Panc1 (cell line): ENCODE measurements around the gene SYT8.

Experiments used
- CTCF ChIP-seq: fragments of 450-650 bp; IDR thresholded peaks from 2 replicates; pipeline ENCODE4 v1.5.1; 2017; ENCODE audit warnings: mild to moderate bottlenecking
- POLR2AphosphoS5 ChIP-seq: IDR thresholded peaks from 2 replicates; pipeline ENCODE4 v1.6.1; 2012; ENCODE audit warnings: mild to moderate bottlenecking, low read depth, low read length, moderate library complexity
- REST ChIP-seq, 2 experiments: IDR thresholded peaks; 2 replicates each; pipeline ENCODE4 v1.6.1; 2011 to 2012; ENCODE audit warnings: low read depth in 2 of 2, control low read depth in 1 of 2, low read length in 1 of 2, mild to moderate bottlenecking in 1 of 2, moderate library complexity in 1 of 2; ENCODE audit not compliant: insufficient read depth in 1 of 2
- SIN3A ChIP-seq: IDR thresholded peaks from 2 replicates; pipeline ENCODE4 v1.6.1; 2012; ENCODE audit warnings: low read depth, mild to moderate bottlenecking, low read length, moderate library complexity, borderline replicate concordance; ENCODE audit not compliant: insufficient read depth
- TCF7L2 ChIP-seq: IDR thresholded peaks from 2 replicates; pipeline ENCODE4 v1.6.1; 2011; ENCODE audit warnings: mild to moderate bottlenecking, low read depth, low read length, inconsistent platforms

- TF ChIP-seq CTCF (no peak), POLR2AphosphoS5 (no peak), TCF7L2 (no peak), SIN3A (no peak), REST (IDR thresholded peaks at IDR 0.05; ENCODE audit: insufficient read depth in 1 of 2, low read depth in 2 of 2, low read length in 1 of 2) (no peak)
Observed at GRCh38 chr11:1815311-1815710, 19.5 kb upstream of the SYT8 start.
